ENCODE measurements around the gene SGCG.

Gene SGCG

GRCh38 chr13:23330356-23330755, 149.6 kb downstream of the SGCG start:
- TF ChIP-seq L3MBTL2 (conservative IDR thresholded peaks at IDR 0.05) (no peak), ELF4 (IDR thresholded peaks at IDR 0.05) (no peak), FOXM1 (IDR thresholded peaks at IDR 0.05; ENCODE audit: borderline replicate concordance) (no peak), NFRKB (IDR thresholded peaks at IDR 0.05) (no peak), FOXA1 (IDR thresholded peaks at IDR 0.05) (no peak), LEF1 (IDR thresholded peaks at IDR 0.05; ENCODE audit: borderline replicate concordance) (no peak), SP1 (IDR thresholded peaks at IDR 0.05) (no peak), TARDBP (IDR thresholded peaks at IDR 0.05) (no peak)
- ChIA-PET POLR2A (no interaction called here), CTCF (no interaction called here)
- no peak for DNase-seq (ENCODE audit: extremely low spot score)

- TF ChIP-seq SUZ12 (IDR thresholded peaks at IDR 0.05) (no peak), BHLHE40 (IDR thresholded peaks at IDR 0.05; ENCODE audit: borderline replicate concordance) (no peak), PKNOX1 (IDR thresholded peaks at IDR 0.05) (no peak), LEF1 (IDR thresholded peaks at IDR 0.05; ENCODE audit: borderline replicate concordance) (no peak), ELF4 (IDR thresholded peaks at IDR 0.05) (no peak), SP1 (IDR thresholded peaks at IDR 0.05) (no peak), L3MBTL2 (conservative IDR thresholded peaks at IDR 0.05) (no peak), FOXA1 (IDR thresholded peaks at IDR 0.05) (no peak), ARNT (IDR thresholded peaks at IDR 0.05) (no peak), ZNF384 (IDR thresholded peaks at IDR 0.05) (no peak), FOXK2 (IDR thresholded peaks at IDR 0.05) (no peak)
- POLR2A ChIA-PET, result no interaction called here
- CTCF ChIA-PET, result no interaction called here
- no peak for DNase-seq (ENCODE audit: extremely low spot score)
Measured at GRCh38 chr13:23339225-23339624, 158.4 kb downstream of the SGCG start.

- POLR2A ChIA-PET, result no interaction called here
- CTCF ChIA-PET, result no interaction called here
- no peak for DNase-seq (ENCODE audit: extremely low spot score)
- TF ChIP-seq TARDBP (IDR thresholded peaks at IDR 0.05) (no peak), LEF1 (IDR thresholded peaks at IDR 0.05; ENCODE audit: borderline replicate concordance) (no peak), FOXA1 (IDR thresholded peaks at IDR 0.05) (no peak), FOXK2 (IDR thresholded peaks at IDR 0.05) (no peak), NFRKB (IDR thresholded peaks at IDR 0.05) (no peak), ZNF384 (IDR thresholded peaks at IDR 0.05) (no peak), ELF4 (IDR thresholded peaks at IDR 0.05) (no peak), SP1 (IDR thresholded peaks at IDR 0.05) (no peak), HDGF (IDR thresholded peaks at IDR 0.05; ENCODE audit: borderline replicate concordance) (no peak), ARNT (IDR thresholded peaks at IDR 0.05) (no peak), FOXM1 (IDR thresholded peaks at IDR 0.05; ENCODE audit: borderline replicate concordance) (no peak)
Measured at GRCh38 chr13:23344931-23345595, 164.3 kb downstream of the SGCG start.

- CTCF ChIA-PET, result no interaction called here
- POLR2A ChIA-PET, result no interaction called here
- TF ChIP-seq FOXM1 (IDR thresholded peaks at IDR 0.05; ENCODE audit: borderline replicate concordance) (no peak), SP1 (IDR thresholded peaks at IDR 0.05) (no peak), NFRKB (IDR thresholded peaks at IDR 0.05) (no peak), ARNT (IDR thresholded peaks at IDR 0.05) (no peak), LEF1 (IDR thresholded peaks at IDR 0.05; ENCODE audit: borderline replicate concordance) (no peak), HDGF (IDR thresholded peaks at IDR 0.05; ENCODE audit: borderline replicate concordance) (no peak), PKNOX1 (IDR thresholded peaks at IDR 0.05) (no peak), FOXK2 (IDR thresholded peaks at IDR 0.05) (no peak), L3MBTL2 (conservative IDR thresholded peaks at IDR 0.05) (no peak)
- DNase-seq (ENCODE audit: extremely low spot score), result no peak
Measured at GRCh38 chr13:23347601-23348000, 166.8 kb downstream of the SGCG start.

GRCh38 chr13:23348262-23349127, 167.7 kb downstream of the SGCG start:
- ChIA-PET CTCF (no interaction called here), POLR2A (no interaction called here)
- no peak for DNase-seq (ENCODE audit: extremely low spot score)
- TF ChIP-seq TARDBP (IDR thresholded peaks at IDR 0.05), result no peak
- TF ChIP-seq ELF4 (IDR thresholded peaks at IDR 0.05), result no peak
- TF ChIP-seq LEF1 (IDR thresholded peaks at IDR 0.05; ENCODE audit: borderline replicate concordance), result no peak
- no peak for TF ChIP-seq SUZ12 (IDR thresholded peaks at IDR 0.05)
- no peak for TF ChIP-seq L3MBTL2 (conservative IDR thresholded peaks at IDR 0.05)
- TF ChIP-seq SP1 (IDR thresholded peaks at IDR 0.05), result no peak
- TF ChIP-seq NFRKB (IDR thresholded peaks at IDR 0.05), result no peak

- ChIA-PET CTCF (no interaction called here), POLR2A (no interaction called here)
- TF ChIP-seq ARNT (IDR thresholded peaks at IDR 0.05) (no peak), NFRKB (IDR thresholded peaks at IDR 0.05) (no peak), L3MBTL2 (conservative IDR thresholded peaks at IDR 0.05) (no peak), HDGF (IDR thresholded peaks at IDR 0.05; ENCODE audit: borderline replicate concordance) (no peak), SUZ12 (IDR thresholded peaks at IDR 0.05) (no peak), CTBP1 (IDR thresholded peaks at IDR 0.05; ENCODE audit: borderline replicate concordance) (no peak), PKNOX1 (IDR thresholded peaks at IDR 0.05) (no peak), FOXM1 (IDR thresholded peaks at IDR 0.05; ENCODE audit: borderline replicate concordance) (no peak), SP1 (IDR thresholded peaks at IDR 0.05) (no peak), LEF1 (IDR thresholded peaks at IDR 0.05; ENCODE audit: borderline replicate concordance) (no peak), FOXA1 (IDR thresholded peaks at IDR 0.05) (no peak), BHLHE40 (IDR thresholded peaks at IDR 0.05; ENCODE audit: borderline replicate concordance) (no peak), FOXK2 (IDR thresholded peaks at IDR 0.05) (no peak), ZNF384 (IDR thresholded peaks at IDR 0.05) (no peak), ELF4 (IDR thresholded peaks at IDR 0.05) (no peak), TARDBP (IDR thresholded peaks at IDR 0.05) (no peak)
- DNase-seq (ENCODE audit: extremely low spot score), result no peak
Measured at GRCh38 chr13:23349161-23349897, 168.6 kb downstream of the SGCG start.

Data from HEK293T (cell line).